Measurements from ENCODE around the gene MCOLN1.

DNA sequence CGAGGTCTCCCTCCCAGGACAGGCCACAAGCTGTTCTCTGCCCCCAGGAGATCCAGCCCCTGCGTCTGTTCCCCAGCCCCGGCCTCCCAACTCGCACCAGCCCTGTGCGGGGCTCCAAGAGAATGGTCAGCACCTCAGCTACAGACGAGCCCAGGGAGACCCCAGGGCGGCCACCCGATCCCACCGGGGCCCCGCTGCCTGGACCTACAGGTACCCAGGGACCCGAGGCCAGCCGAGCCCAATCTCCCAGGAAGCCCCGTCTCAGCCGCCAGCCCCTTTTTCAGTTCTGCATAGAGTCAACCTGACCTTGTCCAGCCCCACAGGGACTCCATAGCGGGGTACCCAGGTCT is 19.0 kb downstream of the MCOLN1 start:
- TF ChIP-seq, protein P1, sequence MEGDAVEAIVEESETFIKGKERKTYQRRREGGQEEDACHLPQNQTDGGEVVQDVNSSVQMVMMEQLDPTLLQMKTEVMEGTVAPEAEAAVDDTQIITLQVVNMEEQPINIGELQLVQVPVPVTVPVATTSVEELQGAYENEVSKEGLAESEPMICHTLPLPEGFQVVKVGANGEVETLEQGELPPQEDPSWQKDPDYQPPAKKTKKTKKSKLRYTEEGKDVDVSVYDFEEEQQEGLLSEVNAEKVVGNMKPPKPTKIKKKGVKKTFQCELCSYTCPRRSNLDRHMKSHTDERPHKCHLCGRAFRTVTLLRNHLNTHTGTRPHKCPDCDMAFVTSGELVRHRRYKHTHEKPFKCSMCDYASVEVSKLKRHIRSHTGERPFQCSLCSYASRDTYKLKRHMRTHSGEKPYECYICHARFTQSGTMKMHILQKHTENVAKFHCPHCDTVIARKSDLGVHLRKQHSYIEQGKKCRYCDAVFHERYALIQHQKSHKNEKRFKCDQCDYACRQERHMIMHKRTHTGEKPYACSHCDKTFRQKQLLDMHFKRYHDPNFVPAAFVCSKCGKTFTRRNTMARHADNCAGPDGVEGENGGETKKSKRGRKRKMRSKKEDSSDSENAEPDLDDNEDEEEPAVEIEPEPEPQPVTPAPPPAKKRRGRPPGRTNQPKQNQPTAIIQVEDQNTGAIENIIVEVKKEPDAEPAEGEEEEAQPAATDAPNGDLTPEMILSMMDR (IDR thresholded peaks at IDR 0.05; ENCODE audit: low read depth, low read length), result no peak
- no peak for TF ChIP-seq POLR2A (IDR thresholded peaks at IDR 0.05; ENCODE audit: extremely low read depth, insufficient read length)
- TF ChIP-seq, protein P2, sequence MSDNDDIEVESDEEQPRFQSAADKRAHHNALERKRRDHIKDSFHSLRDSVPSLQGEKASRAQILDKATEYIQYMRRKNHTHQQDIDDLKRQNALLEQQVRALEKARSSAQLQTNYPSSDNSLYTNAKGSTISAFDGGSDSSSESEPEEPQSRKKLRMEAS (IDR thresholded peaks at IDR 0.05; ENCODE audit: low read depth, low read length), result no peak
